K562 treated with DMSO at 1 percent for 24 hours (cell line): Measurements from ENCODE around the gene FZD4. TPM values are rescaled to one million over a fixed set of nuclear protein-coding genes. Genes with fewer than 3 reads are reported as not detected.

ENCODE experiments used
- total RNA-seq: library from RNA; unstranded; fragments of 300-600 nt; gene quantifications from 2 replicates; pipeline ENCODE4 v1.2.3, GENCODE V29; 2022; ENCODE audit warnings: low read depth; ENCODE audit not compliant: insufficient read depth

The FZD4 gene
- 6.1 and 6.3 TPM in 2 replicates for total RNA-seq

DNA sequence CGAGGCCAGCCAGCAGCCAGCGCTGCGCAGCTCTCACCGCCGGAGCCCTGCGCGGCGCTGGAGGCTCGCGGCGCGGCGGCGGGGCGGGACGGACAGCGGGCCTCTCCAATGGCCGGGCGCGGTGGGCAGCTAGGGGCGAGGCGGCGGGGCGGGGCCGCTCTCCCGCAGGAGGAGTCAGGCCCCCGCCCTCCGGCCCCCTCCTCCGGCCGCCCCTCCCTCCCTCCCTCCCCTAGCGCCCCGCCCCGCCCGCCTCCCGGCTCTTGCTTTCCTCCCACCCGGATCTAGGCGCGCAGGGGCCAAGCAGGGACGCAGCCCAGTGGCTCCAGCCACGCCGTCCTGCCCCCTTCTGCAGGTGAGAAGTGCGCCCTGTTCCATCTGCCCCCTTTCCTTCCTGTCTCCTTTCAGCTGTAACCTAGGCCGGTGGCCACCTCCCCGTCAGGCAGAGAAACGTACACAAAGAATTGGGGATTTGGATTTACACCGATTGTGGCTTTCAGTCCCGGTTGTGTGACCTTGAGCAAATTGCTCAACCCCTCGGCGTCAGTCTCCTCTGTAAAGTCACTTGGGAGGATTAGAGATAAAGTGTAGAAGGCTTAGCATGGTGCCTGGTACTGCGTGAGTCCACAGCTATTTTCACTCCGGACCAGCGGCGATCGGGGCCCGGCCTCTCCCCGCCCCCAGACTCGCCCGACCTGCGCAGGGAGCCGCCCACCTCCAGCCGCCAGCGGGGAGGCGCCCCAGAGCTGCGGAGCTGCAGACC is at the start of gene FZD4:
TSS of gene FZD4 (minus strand) at position 35 of the 760 bp plus-strand sequence. CDS start 310 bp downstream, outside the sequence.

Other genes with a start within 250 kb of the FZD4 start
- 0.14 and 0.38 TPM in 2 replicates for gene PRSS23, start 154.9 kb downstream of the FZD4 start, total RNA-seq
- 18.2 and 20.9 TPM in 2 replicates for gene TMEM135, start 82.5 kb upstream of the FZD4 start, total RNA-seq